ENCODE data around the gene BLM. TPM values are rescaled to one million over a fixed set of nuclear protein-coding genes. Genes with fewer than 3 reads are reported as not detected.

The BLM gene
- total and polyA plus RNA-seq, 2 of the 8 experiments (the other 6 are each of a cell fraction or from before 2014, with no cell fraction given) = 15.2 to 46.7 TPM

GRCh38 chr15:90750186-90750585 lies 33.0 kb downstream of the BLM start:
- Histone ChIP-seq H3K14ac (ENCODE audit: insufficient read length) (no peak overlapping the region), H3K4me2 (ENCODE audit: insufficient read depth in 1 of 2, low read depth in 2 of 2, low read length in 2 of 2) (no peak overlapping the region), H2AFZ (ENCODE audit: low read length) (no peak overlapping the region), H4K20me1 (replicated peaks in 1 of 2; ENCODE audit: control insufficient read depth in 1 of 2, insufficient read depth in 2 of 2, low read length in 2 of 2) (peaks cover 0 to 3% of the 10 kb centered on the region in 2 experiments), H3K79me1 (ENCODE audit: low read depth, low read length) (no peaks in the 10 kb centered on the region), H2BK120ac (replicated peaks; ENCODE audit: low read depth, low read length) (no peak overlapping the region), H3K4me1 (replicated peaks in 1 of 4; ENCODE audit: control insufficient read depth in 3 of 4, insufficient read depth in 4 of 4, low read length in 3 of 4) (no peaks in the 10 kb centered on the region), H3K56ac (replicated peaks; ENCODE audit: insufficient read length, low read depth, low read length) (no peak overlapping the region), H3K36me3 (ENCODE audit: control insufficient read depth in 2 of 4, insufficient read depth in 4 of 4, low read length in 3 of 4) (peaks cover 0 to 45% (median 15%) of the 10 kb centered on the region in 4 experiments; a peak in 4 of 8 replicates), H4K8ac (ENCODE audit: extremely low read depth, insufficient read depth, low read length) (no peak overlapping the region), H2BK12ac (ENCODE audit: low read depth, low read length) (no peak overlapping the region), H2BK5ac (ENCODE audit: low read depth, low read length) (no peak overlapping the region), H2AK5ac (ENCODE audit: low read depth, low read length) (no peak overlapping the region), H2BK20ac (ENCODE audit: low read length) (no peak overlapping the region), H3K4me3 (ENCODE audit: extremely low read depth in 1 of 4, insufficient read depth in 2 of 4, low read depth in 3 of 4, low read length in 4 of 4) (no peak overlapping the region), H3K9me3 (ENCODE audit: insufficient read depth in 2 of 2, low read depth in 1 of 2, low read length in 1 of 2) (no peaks in the 10 kb centered on the region), H4K91ac (replicated peaks; ENCODE audit: insufficient read length, low read length) (no peak overlapping the region), H3K27ac (ENCODE audit: low read depth, low read length) (no peak overlapping the region), H4K5ac (ENCODE audit: insufficient read length, low read depth, low read length) (no peak overlapping the region), H3K27me3 (replicated peaks in 1 of 4; ENCODE audit: control insufficient read depth in 3 of 4, extremely low read depth in 1 of 4, insufficient read depth in 3 of 4, low read length in 3 of 4) (no peaks in the 10 kb centered on the region), H3K23me2 (ENCODE audit: low read depth, low read length) (no peaks in the 10 kb centered on the region), H3K18ac (ENCODE audit: extremely low read depth, low read length) (no peak overlapping the region), H3K23ac (ENCODE audit: insufficient read length) (no peak overlapping the region), H2BK15ac (ENCODE audit: low read length) (no peak overlapping the region), H3K79me2 (ENCODE audit: control insufficient read depth in 1 of 2, insufficient read depth in 2 of 2, low read length in 2 of 2) (peaks cover 0 to 16% of the 10 kb centered on the region in 2 experiments; a peak in 2 of 4 replicates), H3K4ac (replicated peaks; ENCODE audit: insufficient read length, low read depth, low read length) (no peak overlapping the region), H3K9ac (replicated peaks in 1 of 4; ENCODE audit: extremely low read depth in 1 of 4, low read depth in 3 of 4, low read length in 3 of 4) (no peak overlapping the region)
- TF ChIP-seq FOSL1 (IDR thresholded peaks at IDR 0.05; ENCODE audit: insufficient read depth, low read depth, low read length) (no peak), MAX (IDR thresholded peaks at IDR 0.05) (no peak), EGR1 (IDR thresholded peaks at IDR 0.05; ENCODE audit: borderline replicate concordance, low read depth, low read length) (no peak), RBBP5 (IDR thresholded peaks at IDR 0.05; ENCODE audit: borderline replicate concordance, low read depth, low read length) (no peak), HDAC2 (IDR thresholded peaks at IDR 0.05; ENCODE audit: borderline replicate concordance in 1 of 2, low read depth in 2 of 2, low read length in 2 of 2) (no peak), KDM1A (IDR thresholded peaks at IDR 0.05; ENCODE audit: borderline replicate concordance, low read length) (no peak)
- POLR2A ChIA-PET (ENCODE audit: partially characterized antibody) = interaction anchor here (0.8 to 1.1 kb wide), 3 partner anchors 9 to 12 kb away, joined by 3 read pairs; no protein-coding TSS in a partner anchor
- FAIRE-seq = no peak
- no peak for DNase-seq (ENCODE audit: low read depth in 1 of 2, low spot score in 2 of 2)
- WGBS, 2 experiments (ENCODE audit: extremely low coverage in 1 of 2, insufficient coverage in 1 of 2, insufficient read length in 1 of 2, insufficient replicate concordance in 2 of 2, low coverage in 1 of 2, low lambda C conversion rate in 2 of 2, missing lambda C conversion rate in 1 of 2) = 93% methylated on average over 7 of the region's 7 CpGs; no CpG with 5 or more reads in 1 of the 2 experiments
- CTCF ChIA-PET (ENCODE audit: partially characterized antibody) = no interaction called here

Measured in H1 (cell line).